IgD-negative memory B cell (primary cell): ENCODE results near the gene ANKHD1. TPM values are rescaled to one million over a fixed set of nuclear protein-coding genes. Genes with fewer than 3 reads are reported as not detected.

Experiments used
- H3K27ac Mint-ChIP-seq, 3 donors: one replicate each; pipeline ENCODE4 v1.8.0; 2020 to 2022; ENCODE audit warnings: mild to moderate bottlenecking in 3 of 3, mixed read lengths in 3 of 3, moderate library complexity in 1 of 3
- H3K27me3 Mint-ChIP-seq: one replicate; pipeline ENCODE4 v1.8.0; 2021; ENCODE audit warnings: mixed read lengths
- H3K36me3 Mint-ChIP-seq: one replicate; pipeline ENCODE4 v1.8.0; 2020; ENCODE audit warnings: mild to moderate bottlenecking, mixed read lengths
- H3K4me1 Mint-ChIP-seq, 3 donors: one replicate each; pipeline ENCODE4 v1.8.0; 2020 to 2022; ENCODE audit warnings: mixed read lengths in 3 of 3, mild to moderate bottlenecking in 1 of 3
- H3K4me3 Mint-ChIP-seq, 4 donors: one replicate each; pipeline ENCODE4 v1.8.0; 2020 to 2022; ENCODE audit warnings: mild to moderate bottlenecking in 4 of 4, mixed read lengths in 4 of 4, moderate library complexity in 3 of 4
- H3K9me3 Mint-ChIP-seq, 3 donors: one replicate each; pipeline ENCODE4 v1.8.0; 2020 to 2021; ENCODE audit warnings: mixed read lengths in 3 of 3, mild to moderate bottlenecking in 1 of 3
- polyA plus RNA-seq: library from polyadenylated mRNA; unstranded; fragments of 300-500 nt; fragmentation: Illumina TruSeq; gene quantifications from one replicate; pipeline ENCODE4 v1.2.3, GENCODE V29; 2021

The ANKHD1 gene
- polyA plus RNA-seq, 1 donor from 2014 or later: 69.7 TPM

- Mint-ChIP-seq H3K36me3 (peaks cover 4% of the 10 kb centered on the region), H3K27ac (no peak overlapping the region), H3K9me3 (no peaks in the 10 kb centered on the region), H3K4me1 (peaks cover 0 to 4% (median 0%) of the 10 kb centered on the region in 3 donors), H3K27me3 (no peaks in the 10 kb centered on the region), H3K4me3 (no peak overlapping the region)
Measured at GRCh38 chr5:140509898-140510297, 108.3 kb downstream of the ANKHD1 start.

DNA sequence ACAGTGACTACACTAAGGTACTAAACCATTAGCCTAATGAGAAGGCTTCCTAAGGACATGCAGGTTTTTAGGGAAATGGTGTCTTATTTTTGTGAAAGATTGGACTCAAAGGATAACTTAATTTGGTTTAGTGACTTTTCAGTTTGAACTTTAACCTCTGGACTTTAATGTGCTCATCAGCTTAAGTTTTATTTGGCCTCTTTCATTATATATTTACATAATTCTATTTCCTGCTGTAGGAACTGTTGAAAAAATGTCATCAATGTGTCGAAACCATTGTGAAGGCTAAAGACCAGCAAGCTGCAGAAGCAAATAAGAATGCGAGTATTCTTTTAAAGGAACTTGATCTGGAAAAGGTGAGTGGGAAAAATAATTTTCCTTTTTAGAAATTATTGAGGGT, 111.5 kb downstream of the ANKHD1 start:
- peaks cover 4% of the 10 kb centered on the region for H3K36me3 Mint-ChIP-seq
- no peaks in the 10 kb centered on the region for H3K9me3 Mint-ChIP-seq
- peaks cover 0 to 4% (median 0%) of the 10 kb centered on the region in 3 donors for H3K4me1 Mint-ChIP-seq
- H3K27ac Mint-ChIP-seq: no peak overlapping the region
- no peak overlapping the region for H3K4me3 Mint-ChIP-seq
- H3K27me3 Mint-ChIP-seq: no peaks in the 10 kb centered on the region

- Mint-ChIP-seq H3K9me3 (no peaks in the 10 kb centered on the region), H3K27ac (peak overlapping the region in 2 of 3 donors; percentile 35 to 65), H3K4me1 (peaks cover 6 to 10% (median 6%) of the 10 kb centered on the region in 3 donors), H3K27me3 (peaks cover 2% of the 10 kb centered on the region), H3K36me3 (no peaks in the 10 kb centered on the region), H3K4me3 (peak overlapping the region in 1 of 4 donors; percentile 78)
Measured at GRCh38 chr5:140524003-140524402, 122.4 kb downstream of the ANKHD1 start.

- Mint-ChIP-seq H3K4me1 (peaks cover 0 to 3% (median 0%) of the 10 kb centered on the region in 3 donors), H3K27ac (peak overlapping the region in 1 of 3 donors; percentile 53), H3K9me3 (no peaks in the 10 kb centered on the region), H3K4me3 (no peak overlapping the region), H3K36me3 (peaks cover 9% of the 10 kb centered on the region), H3K27me3 (no peaks in the 10 kb centered on the region)
Measured at GRCh38 chr5:140540227-140540626, 138.6 kb downstream of the ANKHD1 start.

- Mint-ChIP-seq H3K4me3 (no peak overlapping the region), H3K9me3 (no peaks in the 10 kb centered on the region), H3K27me3 (no peaks in the 10 kb centered on the region), H3K36me3 (peaks cover 6% of the 10 kb centered on the region), H3K27ac (no peak overlapping the region), H3K4me1 (peaks cover 1 to 7% (median 3%) of the 10 kb centered on the region in 3 donors)
Measured at GRCh38 chr5:140542972-140543371, 141.3 kb downstream of the ANKHD1 start.

DNA sequence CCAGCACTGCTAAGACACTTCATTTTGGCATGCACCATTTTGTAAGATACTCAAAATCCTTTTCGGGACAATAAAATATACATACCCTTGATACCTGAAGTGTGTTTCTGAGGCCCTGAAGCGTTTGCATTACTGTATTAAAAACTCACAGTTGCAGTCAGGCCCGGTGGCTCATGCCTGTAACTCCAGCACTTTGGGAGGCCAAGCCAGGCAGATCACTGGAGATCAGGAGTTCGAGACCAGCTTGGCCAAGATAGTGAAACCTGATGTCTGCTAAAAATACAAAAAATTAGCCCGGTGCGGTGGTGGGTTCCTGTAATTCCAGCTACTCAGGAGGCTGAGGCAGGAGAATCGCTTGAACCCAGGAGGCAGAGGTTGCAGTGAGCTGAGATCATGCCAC, 143.4 kb downstream of the ANKHD1 start:
- peaks cover 4% of the 10 kb centered on the region for H3K36me3 Mint-ChIP-seq
- peaks cover 17 to 20% (median 18%) of the 10 kb centered on the region in 3 donors for H3K4me1 Mint-ChIP-seq
- H3K27ac Mint-ChIP-seq: peak overlapping the region in 1 of 3 donors; percentile 42
- H3K4me3 Mint-ChIP-seq: peak overlapping the region in 1 of 4 donors; percentile 7
- H3K27me3 Mint-ChIP-seq: no peaks in the 10 kb centered on the region
- H3K9me3 Mint-ChIP-seq: no peaks in the 10 kb centered on the region

DNA sequence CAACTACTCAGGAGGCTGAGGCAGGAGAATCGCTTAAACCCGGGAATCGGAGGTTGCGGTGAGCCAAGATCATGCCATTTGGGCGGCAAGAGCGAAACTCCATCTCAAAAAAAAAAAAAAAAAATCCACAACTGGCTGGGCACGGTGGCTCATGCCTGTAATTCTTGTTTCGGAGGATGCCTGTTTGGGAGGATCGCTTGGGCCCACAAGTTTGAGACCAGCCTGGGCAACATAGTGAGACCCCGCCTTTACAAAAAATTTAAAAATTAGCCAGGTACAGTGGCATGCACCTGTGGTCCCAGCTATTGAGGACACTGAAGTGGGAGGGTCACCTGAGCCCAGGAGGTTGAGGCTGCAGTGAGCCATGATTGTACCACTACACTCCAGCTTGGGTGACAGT, 144.0 kb downstream of the ANKHD1 start:
- no peaks in the 10 kb centered on the region for H3K9me3 Mint-ChIP-seq
- peak overlapping the region in 1 of 4 donors; percentile 41 for H3K4me3 Mint-ChIP-seq
- H3K36me3 Mint-ChIP-seq: peaks cover 4% of the 10 kb centered on the region
- H3K4me1 Mint-ChIP-seq: peaks cover 17 to 20% (median 18%) of the 10 kb centered on the region in 3 donors
- H3K27ac Mint-ChIP-seq: peak overlapping the region in 2 of 3 donors; percentile 47 to 93
- no peaks in the 10 kb centered on the region for H3K27me3 Mint-ChIP-seq

- Mint-ChIP-seq H3K9me3 (no peaks in the 10 kb centered on the region), H3K27ac (peak overlapping the region; percentile 47 to 94 (median 93)), H3K27me3 (no peaks in the 10 kb centered on the region), H3K4me1 (peaks cover 18 to 22% (median 20%) of the 10 kb centered on the region in 3 donors), H3K4me3 (peak overlapping the region; percentile 71 to 94 (median 88)), H3K36me3 (peaks cover 7% of the 10 kb centered on the region)
Measured at GRCh38 chr5:140546851-140547507, 145.3 kb downstream of the ANKHD1 start.

DNA sequence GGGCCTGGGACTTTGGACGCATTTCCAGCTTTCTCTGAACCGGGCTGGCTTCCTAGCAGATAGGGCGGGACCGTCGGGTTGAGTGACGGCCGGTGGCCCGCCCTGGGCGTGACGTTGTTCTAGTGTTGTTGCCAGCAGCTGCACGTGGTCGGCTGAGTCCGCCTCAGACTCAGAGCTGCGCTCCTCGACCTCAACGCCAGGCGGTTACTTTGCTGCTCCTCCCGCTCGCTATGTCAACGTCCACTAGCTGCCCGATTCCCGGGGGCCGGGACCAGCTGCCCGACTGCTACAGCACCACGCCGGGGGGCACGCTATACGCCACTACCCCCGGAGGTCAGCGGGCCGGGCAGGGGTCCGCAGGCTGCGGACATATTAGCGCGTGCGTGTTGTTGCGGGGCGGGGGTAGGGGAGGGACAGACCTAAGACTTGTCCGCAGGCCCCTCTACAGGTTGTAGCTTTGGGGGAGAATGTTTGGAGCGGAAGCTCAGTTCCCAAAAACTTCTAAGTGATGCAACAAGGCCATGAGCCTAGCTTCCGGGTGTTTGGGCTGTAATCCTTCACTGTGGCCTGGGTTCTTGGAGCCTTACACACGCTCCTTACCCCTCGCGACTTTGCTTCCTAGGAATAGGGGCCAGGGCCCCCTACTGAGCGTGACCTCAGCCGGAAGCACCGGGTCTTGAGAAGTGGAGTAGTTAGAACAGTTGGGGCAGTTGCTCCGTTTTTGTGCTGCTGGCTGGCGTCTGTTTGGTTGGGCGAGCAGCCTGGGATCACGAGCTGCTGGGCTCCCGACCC, 146.1 kb downstream of the ANKHD1 start, which contains the start of gene EIF4EBP3:
Gene EIF4EBP3 (plus strand): TSS at position 155 of the 792 bp plus-strand sequence. CDS start 76 bp downstream, at position 231.
- Mint-ChIP-seq H3K4me3 (peak within 1 kb of the TSS; percentile 71 to 94 (median 88)), H3K36me3 (peaks cover 7% of the 10 kb centered on the region), H3K4me1 (peaks cover 19 to 22% (median 20%) of the 10 kb centered on the region in 3 donors), H3K9me3 (no peaks in the 10 kb centered on the region), H3K27ac (peak within 1 kb of the TSS; percentile 47 to 94 (median 93)), H3K27me3 (no peaks in the 10 kb centered on the region)

DNA sequence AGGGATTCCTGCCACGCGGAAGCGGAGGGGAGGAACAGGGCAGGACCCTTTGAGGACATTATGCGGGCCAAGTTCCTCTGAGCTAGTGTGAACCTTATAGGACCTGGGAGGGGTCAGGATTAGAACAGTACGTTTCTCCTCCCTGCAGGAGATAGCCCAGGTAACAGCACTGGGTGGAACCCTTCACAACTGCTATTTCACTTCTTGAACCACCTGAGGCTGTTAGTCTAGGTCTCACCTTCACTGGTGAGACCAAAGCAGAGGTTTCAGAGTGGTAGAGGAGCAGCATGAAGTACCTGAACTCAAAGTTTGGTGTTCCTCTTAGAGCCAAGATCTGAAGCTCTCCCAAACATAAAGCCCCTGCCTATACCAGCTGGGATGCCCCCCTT, 146.7 kb downstream of the ANKHD1 start:
- peak overlapping the region; percentile 47 to 94 (median 93) for H3K27ac Mint-ChIP-seq
- H3K4me1 Mint-ChIP-seq: peaks cover 23 to 26% (median 25%) of the 10 kb centered on the region in 3 donors
- H3K27me3 Mint-ChIP-seq: no peaks in the 10 kb centered on the region
- peak overlapping the region; percentile 71 to 94 (median 88) for H3K4me3 Mint-ChIP-seq
- H3K9me3 Mint-ChIP-seq: no peaks in the 10 kb centered on the region
- H3K36me3 Mint-ChIP-seq: peaks cover 7% of the 10 kb centered on the region

- H3K27ac Mint-ChIP-seq: peak overlapping the region; percentile 47 to 94 (median 93)
- peaks cover 7% of the 10 kb centered on the region for H3K36me3 Mint-ChIP-seq
- H3K9me3 Mint-ChIP-seq: no peaks in the 10 kb centered on the region
- H3K27me3 Mint-ChIP-seq: no peaks in the 10 kb centered on the region
- H3K4me3 Mint-ChIP-seq: peak overlapping the region; percentile 55 to 83 (median 70)
- H3K4me1 Mint-ChIP-seq: peaks cover 28 to 31% (median 30%) of the 10 kb centered on the region in 3 donors
Measured at GRCh38 chr5:140548791-140549190, 147.2 kb downstream of the ANKHD1 start.

DNA sequence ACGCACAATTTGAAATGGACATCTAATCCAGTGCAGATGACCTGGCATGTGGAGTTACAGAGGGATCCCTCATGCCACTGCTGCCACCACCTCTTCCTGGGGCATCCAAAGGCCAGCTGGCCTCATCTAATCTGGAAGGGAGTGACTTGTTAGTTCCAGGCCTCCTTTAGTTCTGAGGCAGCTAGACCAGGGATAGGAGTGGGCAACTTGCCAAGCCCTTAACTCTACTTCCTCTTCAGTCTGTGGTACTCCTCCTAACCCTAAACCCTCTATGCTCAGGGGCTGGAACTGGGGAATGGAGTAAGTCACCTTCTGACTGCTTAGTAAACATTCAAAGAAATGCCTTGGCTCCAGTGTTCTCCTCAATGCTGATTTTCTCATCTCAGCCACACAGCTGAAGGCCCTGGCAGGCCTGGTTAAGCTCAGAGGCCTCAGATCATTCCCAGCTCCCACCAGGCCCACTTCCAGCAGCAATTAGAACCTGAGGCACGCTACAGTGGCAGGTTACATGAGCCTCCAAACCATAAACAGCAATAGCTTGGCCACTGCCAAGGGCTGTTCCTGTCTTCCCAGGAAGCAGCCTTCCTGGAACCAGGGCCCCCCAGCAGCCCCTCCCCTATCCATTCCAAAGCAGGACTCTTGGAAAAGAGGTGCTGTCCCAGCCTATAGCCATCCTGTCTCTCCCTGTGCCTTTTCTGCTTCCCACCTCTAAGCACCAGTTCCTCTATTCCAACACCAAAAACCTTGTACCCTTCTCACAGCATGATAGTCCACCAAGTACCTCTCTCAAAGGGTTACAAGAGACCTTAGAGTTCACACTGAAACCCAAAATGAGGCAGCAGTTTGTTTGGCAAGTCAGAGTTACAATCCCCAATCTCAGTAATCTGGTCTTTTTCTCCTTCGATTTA, 147.9 kb downstream of the ANKHD1 start:
- peaks cover 6% of the 10 kb centered on the region for H3K36me3 Mint-ChIP-seq
- peak overlapping the region; percentile 55 to 83 (median 70) for H3K4me3 Mint-ChIP-seq

DNA sequence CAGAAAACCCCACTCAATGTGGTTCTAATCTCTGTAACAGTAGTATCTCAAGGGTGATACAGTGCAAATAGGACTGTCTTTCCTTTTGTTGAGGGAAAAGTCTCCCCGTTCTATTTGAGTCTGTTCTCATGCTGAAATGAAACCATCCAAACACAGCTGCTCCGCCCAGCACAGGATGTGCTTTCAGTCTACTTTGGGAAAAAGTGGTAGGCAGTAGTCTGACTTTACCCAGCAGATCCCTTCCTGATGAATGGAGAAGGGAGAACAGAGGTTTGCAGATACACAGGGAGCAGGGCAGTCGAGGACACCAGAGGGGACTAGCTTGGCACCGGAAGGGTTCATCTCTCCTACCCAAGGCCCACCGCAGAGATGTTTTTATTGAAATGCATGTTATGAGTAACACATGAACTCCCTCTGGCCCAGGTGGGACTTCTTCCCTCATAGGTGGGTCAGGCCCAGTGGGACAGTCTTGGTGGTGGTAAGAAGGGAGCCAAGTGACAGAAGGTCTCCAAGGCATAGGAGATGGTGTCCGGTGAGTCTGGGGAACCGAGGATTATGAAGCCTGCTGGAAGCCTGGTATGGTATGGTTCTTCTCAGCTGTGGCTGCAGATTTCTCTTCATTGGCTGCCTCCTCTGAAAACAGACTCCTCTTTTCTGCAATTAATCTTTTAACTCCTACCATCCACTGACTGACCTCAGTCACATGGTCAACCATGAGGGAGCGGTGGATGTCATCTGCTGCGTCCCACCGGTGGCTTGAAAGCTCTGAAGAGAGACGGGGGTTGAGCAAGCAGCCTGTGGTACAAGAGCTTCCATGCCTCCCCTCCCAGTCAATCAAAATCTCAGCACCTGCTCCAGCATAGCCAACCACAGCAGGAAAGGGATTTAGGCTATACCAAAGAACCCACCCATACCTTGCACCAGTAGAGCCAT, 148.8 kb downstream of the ANKHD1 start:
- peak overlapping the region in 2 of 4 donors; percentile 27 to 71 for H3K4me3 Mint-ChIP-seq
- peak overlapping the region; percentile 71 to 93 (median 82) for H3K27ac Mint-ChIP-seq

More for the DNA sequence above, 147.9 kb downstream of the ANKHD1 start:
- Mint-ChIP-seq H3K27ac (peak overlapping the region; percentile 47 to 93 (median 71)), H3K9me3 (no peaks in the 10 kb centered on the region), H3K27me3 (no peaks in the 10 kb centered on the region), H3K4me1 (peaks cover 33 to 36% (median 35%) of the 10 kb centered on the region in 3 donors)

More for the DNA sequence above, 148.8 kb downstream of the ANKHD1 start:
- peaks cover 35 to 40% (median 37%) of the 10 kb centered on the region in 3 donors for H3K4me1 Mint-ChIP-seq
- H3K36me3 Mint-ChIP-seq: peaks cover 4% of the 10 kb centered on the region
- H3K9me3 Mint-ChIP-seq: no peaks in the 10 kb centered on the region
- no peaks in the 10 kb centered on the region for H3K27me3 Mint-ChIP-seq
